Measurements from ENCODE around the gene NAT8.
"Not testable (repeated sequence)": the region's sequence is repeated elsewhere in the genome, so short reads cannot be mapped to it uniquely, and the experiment has no call there.

- TF ChIP-seq CTCF (conservative IDR thresholded peaks at IDR 0.05 in 1 of 2, IDR thresholded peaks at IDR 0.05 in 1 of 2; ENCODE audit: low read depth in 1 of 2, low read length in 2 of 2); EZH2 (IDR thresholded peaks at IDR 0.05; ENCODE audit: low read length, missing control alignments): not testable (repeated sequence)
These were observed 32.5 kb upstream of the NAT8 start for GRCh38 chr2:73674696-73675157.

Data from fibroblast of lung (primary cell).